Bronchial epithelial cell (primary cell): ENCODE data around the gene CCM2. TPM values are rescaled to one million over a fixed set of nuclear protein-coding genes. Genes with fewer than 3 reads are reported as not detected.

Experiments used
- DNase-seq: peaks from one replicate; pipeline ENCODE4 v3.0.0-alpha.2; 2010; ENCODE audit warnings: low read depth
- FAIRE-seq: peaks from 2 replicates; lab custom pipeline; 2011; peaks lifted over from hg19 to GRCh38; lab: Jason Lieb, UNC
- H3K27me3 ChIP-seq: 2 replicates; pipeline ENCODE4 v1.5.1; 2011; ENCODE audit warnings: low read length; ENCODE audit not compliant: control insufficient read depth, insufficient read depth
- H3K36me3 ChIP-seq: 2 replicates; pipeline ENCODE4 v1.5.1; 2011; ENCODE audit warnings: low read length; ENCODE audit not compliant: control insufficient read depth, insufficient read depth
- H3K4me3 ChIP-seq: 2 replicates; pipeline ENCODE4 v1.5.1; 2011; ENCODE audit warnings: mild to moderate bottlenecking, low read depth, low read length, control low read depth
- CTCF ChIP-seq: IDR thresholded peaks from 2 replicates; pipeline ENCODE4 v1.5.1; 2011; ENCODE audit warnings: mild to moderate bottlenecking, moderate library complexity, low read length, control low read depth, inconsistent platforms; ENCODE audit not compliant: insufficient read depth, severe bottlenecking
- total RNA-seq: library from RNA; depleted of rRNA; stranded (reverse); fragments of >200 nt; gene quantifications from 2 replicates; pipeline ENCODE4 v1.2.1, GENCODE V29; 2014

CCM2 gene
- total RNA-seq, 1 donor from 2014 or later, result 45.0 TPM

GRCh38 chr7:44967571-44968446 lies 32.2 kb upstream of the CCM2 start:
- Histone ChIP-seq H3K27me3 (peaks cover 5% of the 10 kb centered on the region), H3K36me3 (no peaks in the 10 kb centered on the region), H3K4me3 (no peak overlapping the region)
- TF ChIP-seq CTCF, result no peak
- no peak for DNase-seq
- FAIRE-seq, result peak; percentile 91

- FAIRE-seq (no peak), DNase-seq (no peak)
- Histone ChIP-seq H3K36me3 (no peaks in the 10 kb centered on the region), H3K4me3 (no peak overlapping the region), H3K27me3 (peaks cover 3% of the 10 kb centered on the region)
- no peak for TF ChIP-seq CTCF
Observed at GRCh38 chr7:44969049-44969700, 30.8 kb upstream of the CCM2 start.

GRCh38 chr7:44969701-44970522 lies 30.1 kb upstream of the CCM2 start:
- FAIRE-seq (no peak), DNase-seq (no peak)
- TF ChIP-seq CTCF, result no peak
- Histone ChIP-seq H3K27me3 (peaks cover 3% of the 10 kb centered on the region), H3K4me3 (no peak overlapping the region), H3K36me3 (no peaks in the 10 kb centered on the region)

GRCh38 chr7:44970523-44971051 lies 29.4 kb upstream of the CCM2 start:
- Histone ChIP-seq H3K4me3 (no peak overlapping the region), H3K27me3 (peaks cover 3% of the 10 kb centered on the region), H3K36me3 (no peaks in the 10 kb centered on the region)
- DNase-seq, result no peak
- no peak for FAIRE-seq
- TF ChIP-seq CTCF, result no peak

GRCh38 chr7:44971188-44971901 lies 28.7 kb upstream of the CCM2 start:
- Histone ChIP-seq H3K4me3 (no peak overlapping the region), H3K27me3 (peaks cover 3% of the 10 kb centered on the region), H3K36me3 (no peaks in the 10 kb centered on the region)
- TF ChIP-seq CTCF, result no peak
- FAIRE-seq, result no peak
- no peak for DNase-seq
